Endothelial cell of umbilical vein (primary cell): Measurements from ENCODE around the gene PANX1.

Experiments used
- CTCF ChIP-seq, 2 donors: IDR thresholded peaks; 1 replicate in 1 of 2; 2 replicates in 1 of 2; pipeline ENCODE4 v1.5.1; 2011; ENCODE audit warnings: low read length in 2 of 2, mild to moderate bottlenecking in 2 of 2, moderate library complexity in 2 of 2, control low read depth in 1 of 2, inconsistent platforms in 1 of 2, low read depth in 1 of 2; ENCODE audit not compliant: insufficient read depth in 1 of 2; ENCODE audit errors: extremely low read depth in 1 of 2
- POLR2AphosphoS5 ChIP-seq: IDR thresholded peaks from 2 replicates; pipeline ENCODE4 v1.6.1; 2012; ENCODE audit warnings: low read depth, mild to moderate bottlenecking, control low read depth, low read length, moderate library complexity; ENCODE audit not compliant: insufficient read depth

DNA sequence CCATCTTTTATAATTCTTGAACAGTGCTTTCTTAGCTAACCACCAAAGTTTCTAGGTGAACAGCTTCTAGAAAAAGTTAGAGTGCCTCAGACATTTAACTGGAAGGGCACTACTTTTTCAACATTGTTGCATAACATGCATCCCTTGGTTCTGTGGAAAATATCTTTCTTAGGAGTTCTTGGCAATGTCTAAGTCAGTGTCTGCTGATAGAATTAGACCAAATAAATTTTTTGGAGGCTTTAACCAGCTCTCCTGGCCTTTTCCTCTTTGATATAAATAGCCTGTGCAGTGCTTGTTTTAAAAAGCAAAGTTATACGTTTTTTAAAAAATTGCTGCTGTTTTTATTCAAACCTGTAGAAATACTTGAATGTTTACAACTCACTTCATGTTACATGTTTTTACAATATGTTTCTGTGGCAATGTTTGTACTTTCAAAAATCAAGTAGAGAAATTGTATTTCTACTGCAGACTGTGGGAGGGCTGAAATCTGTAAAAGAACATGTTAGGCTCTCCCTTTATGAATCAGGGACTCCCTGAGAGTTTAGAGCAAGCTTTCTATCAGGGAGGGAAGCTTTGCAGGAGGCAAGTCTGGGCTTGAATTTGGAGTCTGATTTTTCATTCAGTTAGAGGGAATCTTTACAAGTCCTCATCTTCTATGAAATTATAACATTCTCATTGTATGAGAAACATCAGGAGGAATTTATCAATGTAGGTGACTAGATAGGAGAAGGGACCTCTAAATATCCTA is 16.3 kb upstream of the PANX1 start:
- TF ChIP-seq CTCF (IDR thresholded peaks at IDR 0.05; ENCODE audit: extremely low read depth in 1 of 2, insufficient read depth in 1 of 2, low read depth in 1 of 2, low read length in 2 of 2) (no peak), POLR2AphosphoS5 (no peak)
